ENCODE measurements around the gene ZNF521. TPM values are rescaled to one million over a fixed set of nuclear protein-coding genes. Genes with fewer than 3 reads are reported as not detected.

Gene ZNF521
- total and polyA plus RNA-seq, 2 of the 13 experiments (the other 11 are each of a cell fraction or from before 2014, with no cell fraction given), result 0.02 TPM; not detected in 1

DNA sequence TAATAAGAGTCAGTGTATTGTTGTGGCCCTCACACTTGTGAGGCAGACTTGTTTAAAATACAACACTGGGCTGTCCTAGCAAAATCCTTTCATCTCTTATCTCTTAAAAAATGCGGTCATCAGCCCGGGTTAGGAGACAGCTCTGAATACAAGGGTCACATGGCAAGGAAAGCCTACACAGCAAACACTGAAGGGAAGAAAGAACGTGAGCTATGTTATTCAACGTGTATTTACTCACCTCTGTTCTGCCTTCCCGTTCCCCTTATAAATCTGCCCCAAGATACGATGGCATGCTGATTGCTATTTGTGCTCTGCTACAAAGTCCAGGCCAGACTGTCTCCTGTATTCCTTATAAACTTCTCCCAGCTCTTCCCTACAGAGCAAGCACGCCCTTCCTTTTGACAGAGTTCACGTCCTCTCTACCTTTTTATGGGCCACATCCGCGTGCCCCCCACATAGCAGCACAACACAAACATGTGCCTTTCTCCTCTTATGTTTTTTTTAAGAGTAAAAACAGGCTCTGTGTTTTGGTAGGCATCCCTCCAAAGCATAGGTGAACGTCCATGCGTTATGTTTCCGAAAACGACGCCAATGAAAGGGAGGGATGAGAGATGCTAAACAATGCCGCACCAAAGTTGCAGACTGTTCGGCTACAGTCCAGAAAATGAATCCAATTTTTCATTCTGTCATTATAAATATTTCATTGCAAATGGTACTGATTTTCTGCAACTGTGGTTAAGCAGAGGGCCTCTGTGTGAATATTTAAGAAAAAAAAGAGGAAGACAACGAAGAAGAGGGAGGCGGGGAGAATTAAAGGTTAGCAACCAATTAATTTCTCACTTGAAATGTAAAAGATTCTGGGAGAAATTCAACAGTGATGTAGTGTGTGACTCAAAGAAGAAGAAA lies 274.7 kb downstream of the ZNF521 start (continued):
- TF ChIP-seq, protein P1, sequence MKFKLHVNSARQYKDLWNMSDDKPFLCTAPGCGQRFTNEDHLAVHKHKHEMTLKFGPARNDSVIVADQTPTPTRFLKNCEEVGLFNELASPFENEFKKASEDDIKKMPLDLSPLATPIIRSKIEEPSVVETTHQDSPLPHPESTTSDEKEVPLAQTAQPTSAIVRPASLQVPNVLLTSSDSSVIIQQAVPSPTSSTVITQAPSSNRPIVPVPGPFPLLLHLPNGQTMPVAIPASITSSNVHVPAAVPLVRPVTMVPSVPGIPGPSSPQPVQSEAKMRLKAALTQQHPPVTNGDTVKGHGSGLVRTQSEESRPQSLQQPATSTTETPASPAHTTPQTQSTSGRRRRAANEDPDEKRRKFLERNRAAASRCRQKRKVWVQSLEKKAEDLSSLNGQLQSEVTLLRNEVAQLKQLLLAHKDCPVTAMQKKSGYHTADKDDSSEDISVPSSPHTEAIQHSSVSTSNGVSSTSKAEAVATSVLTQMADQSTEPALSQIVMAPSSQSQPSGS (CRISPR knock-in tag; IDR thresholded peaks at IDR 0.05), result peak; percentile 31; the same call in 1 of the 2 replicates
- TF ChIP-seq ZNF121 (CRISPR knock-in tag; IDR thresholded peaks at IDR 0.05) (peak; percentile 45; the same call in 1 of the 2 replicates), RFX3 (CRISPR knock-in tag; IDR thresholded peaks at IDR 0.05) (no peak), FOXA3 (CRISPR knock-in tag; IDR thresholded peaks at IDR 0.05) (0 out of 2 replicates have a peak, but pooled peaks have one; percentile 16), BHLHE40 (IDR thresholded peaks at IDR 0.05; ENCODE audit: low read length) (peak; percentile 87)
- TF ChIP-seq, protein P2, sequence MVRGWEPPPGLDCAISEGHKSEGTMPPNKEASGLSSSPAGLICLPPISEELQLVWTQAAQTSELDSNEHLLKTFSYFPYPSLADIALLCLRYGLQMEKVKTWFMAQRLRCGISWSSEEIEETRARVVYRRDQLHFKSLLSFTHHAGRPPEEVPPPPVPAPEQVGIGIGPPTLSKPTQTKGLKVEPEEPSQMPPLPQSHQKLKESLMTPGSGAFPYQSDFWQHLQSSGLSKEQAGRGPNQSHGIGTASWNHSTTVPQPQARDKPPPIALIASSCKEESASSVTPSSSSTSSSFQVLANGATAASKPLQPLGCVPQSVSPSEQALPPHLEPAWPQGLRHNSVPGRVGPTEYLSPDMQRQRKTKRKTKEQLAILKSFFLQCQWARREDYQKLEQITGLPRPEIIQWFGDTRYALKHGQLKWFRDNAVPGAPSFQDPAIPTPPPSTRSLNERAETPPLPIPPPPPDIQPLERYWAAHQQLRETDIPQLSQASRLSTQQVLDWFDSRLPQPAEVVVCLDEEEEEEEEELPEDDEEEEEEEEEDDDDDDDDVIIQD (CRISPR knock-in tag; IDR thresholded peaks at IDR 0.05; ENCODE audit: low read depth), result no peak
- TF ChIP-seq, protein P3, sequence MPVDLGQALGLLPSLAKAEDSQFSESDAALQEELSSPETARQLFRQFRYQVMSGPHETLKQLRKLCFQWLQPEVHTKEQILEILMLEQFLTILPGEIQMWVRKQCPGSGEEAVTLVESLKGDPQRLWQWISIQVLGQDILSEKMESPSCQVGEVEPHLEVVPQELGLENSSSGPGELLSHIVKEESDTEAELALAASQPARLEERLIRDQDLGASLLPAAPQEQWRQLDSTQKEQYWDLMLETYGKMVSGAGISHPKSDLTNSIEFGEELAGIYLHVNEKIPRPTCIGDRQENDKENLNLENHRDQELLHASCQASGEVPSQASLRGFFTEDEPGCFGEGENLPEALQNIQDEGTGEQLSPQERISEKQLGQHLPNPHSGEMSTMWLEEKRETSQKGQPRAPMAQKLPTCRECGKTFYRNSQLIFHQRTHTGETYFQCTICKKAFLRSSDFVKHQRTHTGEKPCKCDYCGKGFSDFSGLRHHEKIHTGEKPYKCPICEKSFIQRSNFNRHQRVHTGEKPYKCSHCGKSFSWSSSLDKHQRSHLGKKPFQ (CRISPR knock-in tag; IDR thresholded peaks at IDR 0.05; ENCODE audit: insufficient replicate concordance), result no peak
- TF ChIP-seq, protein P4, sequence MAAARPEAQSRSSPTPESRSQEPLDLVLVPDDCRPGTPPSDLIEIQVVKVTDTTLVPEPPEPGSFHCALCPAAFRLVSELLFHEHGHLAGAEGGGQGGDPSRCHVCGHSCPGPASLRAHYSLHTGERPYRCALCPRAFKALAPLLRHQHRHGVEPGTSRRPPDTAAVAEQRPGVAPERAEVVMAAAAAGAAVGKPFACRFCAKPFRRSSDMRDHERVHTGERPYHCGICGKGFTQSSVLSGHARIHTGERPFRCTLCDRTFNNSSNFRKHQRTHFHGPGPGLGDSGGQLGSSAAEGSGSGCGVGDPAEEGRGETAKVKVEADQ (CRISPR knock-in tag; IDR thresholded peaks at IDR 0.05; ENCODE audit: borderline replicate concordance), result no peak
- TF ChIP-seq, protein P5, sequence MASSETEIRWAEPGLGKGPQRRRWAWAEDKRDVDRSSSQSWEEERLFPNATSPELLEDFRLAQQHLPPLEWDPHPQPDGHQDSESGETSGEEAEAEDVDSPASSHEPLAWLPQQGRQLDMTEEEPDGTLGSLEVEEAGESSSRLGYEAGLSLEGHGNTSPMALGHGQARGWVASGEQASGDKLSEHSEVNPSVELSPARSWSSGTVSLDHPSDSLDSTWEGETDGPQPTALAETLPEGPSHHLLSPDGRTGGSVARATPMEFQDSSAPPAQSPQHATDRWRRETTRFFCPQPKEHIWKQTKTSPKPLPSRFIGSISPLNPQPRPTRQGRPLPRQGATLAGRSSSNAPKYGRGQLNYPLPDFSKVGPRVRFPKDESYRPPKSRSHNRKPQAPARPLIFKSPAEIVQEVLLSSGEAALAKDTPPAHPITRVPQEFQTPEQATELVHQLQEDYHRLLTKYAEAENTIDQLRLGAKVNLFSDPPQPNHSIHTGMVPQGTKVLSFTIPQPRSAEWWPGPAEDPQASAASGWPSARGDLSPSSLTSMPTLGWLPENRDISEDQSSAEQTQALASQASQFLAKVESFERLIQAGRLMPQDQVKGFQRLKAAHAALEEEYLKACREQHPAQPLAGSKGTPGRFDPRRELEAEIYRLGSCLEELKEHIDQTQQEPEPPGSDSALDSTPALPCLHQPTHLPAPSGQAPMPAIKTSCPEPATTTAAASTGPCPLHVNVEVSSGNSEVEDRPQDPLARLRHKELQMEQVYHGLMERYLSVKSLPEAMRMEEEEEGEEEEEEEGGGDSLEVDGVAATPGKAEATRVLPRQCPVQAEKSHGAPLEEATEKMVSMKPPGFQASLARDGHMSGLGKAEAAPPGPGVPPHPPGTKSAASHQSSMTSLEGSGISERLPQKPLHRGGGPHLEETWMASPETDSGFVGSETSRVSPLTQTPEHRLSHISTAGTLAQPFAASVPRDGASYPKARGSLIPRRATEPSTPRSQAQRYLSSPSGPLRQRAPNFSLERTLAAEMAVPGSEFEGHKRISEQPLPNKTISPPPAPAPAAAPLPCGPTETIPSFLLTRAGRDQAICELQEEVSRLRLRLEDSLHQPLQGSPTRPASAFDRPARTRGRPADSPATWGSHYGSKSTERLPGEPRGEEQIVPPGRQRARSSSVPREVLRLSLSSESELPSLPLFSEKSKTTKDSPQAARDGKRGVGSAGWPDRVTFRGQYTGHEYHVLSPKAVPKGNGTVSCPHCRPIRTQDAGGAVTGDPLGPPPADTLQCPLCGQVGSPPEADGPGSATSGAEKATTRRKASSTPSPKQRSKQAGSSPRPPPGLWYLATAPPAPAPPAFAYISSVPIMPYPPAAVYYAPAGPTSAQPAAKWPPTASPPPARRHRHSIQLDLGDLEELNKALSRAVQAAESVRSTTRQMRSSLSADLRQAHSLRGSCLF (CRISPR knock-in tag; IDR thresholded peaks at IDR 0.05; ENCODE audit: borderline replicate concordance), result no peak
- TF ChIP-seq, protein P6, sequence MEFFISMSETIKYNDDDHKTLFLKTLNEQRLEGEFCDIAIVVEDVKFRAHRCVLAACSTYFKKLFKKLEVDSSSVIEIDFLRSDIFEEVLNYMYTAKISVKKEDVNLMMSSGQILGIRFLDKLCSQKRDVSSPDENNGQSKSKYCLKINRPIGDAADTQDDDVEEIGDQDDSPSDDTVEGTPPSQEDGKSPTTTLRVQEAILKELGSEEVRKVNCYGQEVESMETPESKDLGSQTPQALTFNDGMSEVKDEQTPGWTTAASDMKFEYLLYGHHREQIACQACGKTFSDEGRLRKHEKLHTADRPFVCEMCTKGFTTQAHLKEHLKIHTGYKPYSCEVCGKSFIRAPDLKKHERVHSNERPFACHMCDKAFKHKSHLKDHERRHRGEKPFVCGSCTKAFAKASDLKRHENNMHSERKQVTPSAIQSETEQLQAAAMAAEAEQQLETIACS (CRISPR knock-in tag; IDR thresholded peaks at IDR 0.05), result no peak
- TF ChIP-seq, protein P7, sequence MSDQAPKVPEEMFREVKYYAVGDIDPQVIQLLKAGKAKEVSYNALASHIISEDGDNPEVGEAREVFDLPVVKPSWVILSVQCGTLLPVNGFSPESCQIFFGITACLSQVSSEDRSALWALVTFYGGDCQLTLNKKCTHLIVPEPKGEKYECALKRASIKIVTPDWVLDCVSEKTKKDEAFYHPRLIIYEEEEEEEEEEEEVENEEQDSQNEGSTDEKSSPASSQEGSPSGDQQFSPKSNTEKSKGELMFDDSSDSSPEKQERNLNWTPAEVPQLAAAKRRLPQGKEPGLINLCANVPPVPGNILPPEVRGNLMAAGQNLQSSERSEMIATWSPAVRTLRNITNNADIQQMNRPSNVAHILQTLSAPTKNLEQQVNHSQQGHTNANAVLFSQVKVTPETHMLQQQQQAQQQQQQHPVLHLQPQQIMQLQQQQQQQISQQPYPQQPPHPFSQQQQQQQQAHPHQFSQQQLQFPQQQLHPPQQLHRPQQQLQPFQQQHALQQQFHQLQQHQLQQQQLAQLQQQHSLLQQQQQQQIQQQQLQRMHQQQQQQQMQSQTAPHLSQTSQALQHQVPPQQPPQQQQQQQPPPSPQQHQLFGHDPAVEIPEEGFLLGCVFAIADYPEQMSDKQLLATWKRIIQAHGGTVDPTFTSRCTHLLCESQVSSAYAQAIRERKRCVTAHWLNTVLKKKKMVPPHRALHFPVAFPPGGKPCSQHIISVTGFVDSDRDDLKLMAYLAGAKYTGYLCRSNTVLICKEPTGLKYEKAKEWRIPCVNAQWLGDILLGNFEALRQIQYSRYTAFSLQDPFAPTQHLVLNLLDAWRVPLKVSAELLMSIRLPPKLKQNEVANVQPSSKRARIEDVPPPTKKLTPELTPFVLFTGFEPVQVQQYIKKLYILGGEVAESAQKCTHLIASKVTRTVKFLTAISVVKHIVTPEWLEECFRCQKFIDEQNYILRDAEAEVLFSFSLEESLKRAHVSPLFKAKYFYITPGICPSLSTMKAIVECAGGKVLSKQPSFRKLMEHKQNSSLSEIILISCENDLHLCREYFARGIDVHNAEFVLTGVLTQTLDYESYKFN (CRISPR knock-in tag; conservative IDR thresholded peaks at IDR 0.05), result 0 out of 2 replicates have a peak, but pooled peaks have one; percentile 22
